Mucosa of stomach (tissue), 1 donor: ENCODE results near the gene EHBP1.
"Not testable (repeated sequence)": the region's sequence is repeated elsewhere in the genome, so short reads cannot be mapped to it uniquely, and the experiment has no call there.

ENCODE experiments used
- H3K27me3 ChIP-seq: one replicate; pipeline ENCODE4 v1.7.0; 2013; ENCODE audit warnings: mild to moderate bottlenecking, low read length; ENCODE audit not compliant: control insufficient read depth, insufficient read depth
- H3K36me3 ChIP-seq: one replicate; pipeline ENCODE4 v1.7.0; 2013; ENCODE audit warnings: low read length; ENCODE audit not compliant: control insufficient read depth, insufficient read depth
- H3K4me1 ChIP-seq: one replicate; pipeline ENCODE4 v1.7.0; 2013; ENCODE audit warnings: mild to moderate bottlenecking, low read length; ENCODE audit not compliant: control insufficient read depth, insufficient read depth
- H3K4me3 ChIP-seq: one replicate; pipeline ENCODE4 v1.7.0; 2013; ENCODE audit warnings: low read length
- H3K9ac ChIP-seq: one replicate; pipeline ENCODE4 v1.7.0; 2013; ENCODE audit warnings: mild to moderate bottlenecking, low read length, moderate library complexity
- H3K9me3 ChIP-seq: one replicate; pipeline ENCODE4 v1.7.0; 2013; ENCODE audit warnings: mild to moderate bottlenecking, low read length, moderate library complexity; ENCODE audit not compliant: control insufficient read depth
- donor health status: Pancreatic carcinoma.

EHBP1 gene

DNA sequence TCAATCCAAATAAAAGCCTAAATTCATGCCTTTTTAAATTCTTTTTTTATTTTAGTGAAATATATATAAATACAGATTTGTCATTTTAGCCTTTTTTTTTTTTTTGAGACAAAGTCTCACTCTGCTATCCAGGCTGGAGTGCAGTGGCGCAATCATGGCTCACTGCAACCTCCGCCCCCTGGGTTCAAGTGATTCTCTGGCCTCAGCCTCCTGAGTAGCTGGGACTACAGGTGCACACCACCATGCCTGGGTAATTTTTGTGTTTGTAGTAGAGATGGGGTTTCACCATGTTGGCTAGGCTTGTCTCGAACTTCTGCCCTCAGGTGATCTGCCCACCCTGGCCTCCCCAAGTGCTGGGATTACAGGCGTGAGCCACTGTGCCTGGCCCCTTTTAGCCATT, 368.9 kb downstream of the EHBP1 start:
- not testable (repeated sequence) for H3K27me3 ChIP-seq, H3K9ac ChIP-seq

DNA sequence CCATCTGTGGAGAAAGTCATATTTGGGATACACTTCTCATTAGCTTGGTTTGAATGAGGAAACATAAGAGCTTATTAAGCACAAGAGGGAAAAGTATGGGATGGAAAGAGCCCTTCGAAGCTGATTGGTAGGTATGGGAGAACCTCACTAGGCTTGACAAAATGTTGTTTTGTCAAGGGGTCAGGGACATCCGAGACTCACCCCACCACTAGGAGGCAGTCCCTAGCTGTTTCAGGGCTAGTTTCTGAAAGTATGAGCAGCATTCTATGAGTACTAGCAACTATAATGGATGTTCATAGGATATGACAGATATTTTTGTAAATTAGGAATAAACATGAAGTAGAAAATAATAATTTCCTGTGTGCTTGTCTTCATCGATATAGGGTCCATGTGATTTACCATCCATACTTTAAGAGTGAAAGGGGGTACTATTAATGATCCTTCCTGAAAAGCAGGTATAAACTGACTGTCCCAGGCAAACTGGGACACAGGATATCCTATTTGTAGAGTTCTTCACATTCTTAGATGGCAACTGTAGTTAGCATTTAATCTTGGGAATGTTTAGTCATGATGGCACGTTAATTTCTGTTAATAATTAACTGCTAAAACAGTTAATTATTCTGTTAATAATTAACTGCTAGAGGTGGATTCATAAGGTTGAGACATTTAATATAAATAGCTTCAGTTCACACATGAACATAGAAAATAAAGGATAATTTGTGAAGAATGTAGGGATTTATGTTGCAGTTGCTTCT, 373.5 kb downstream of the EHBP1 start:
- no peaks in the 10 kb centered on the region for H3K4me1 ChIP-seq

More for the DNA sequence above, 368.9 kb downstream of the EHBP1 start:
- H3K4me1 ChIP-seq, H3K4me3 ChIP-seq, H3K9me3 ChIP-seq, H3K36me3 ChIP-seq: not testable (repeated sequence)

DNA sequence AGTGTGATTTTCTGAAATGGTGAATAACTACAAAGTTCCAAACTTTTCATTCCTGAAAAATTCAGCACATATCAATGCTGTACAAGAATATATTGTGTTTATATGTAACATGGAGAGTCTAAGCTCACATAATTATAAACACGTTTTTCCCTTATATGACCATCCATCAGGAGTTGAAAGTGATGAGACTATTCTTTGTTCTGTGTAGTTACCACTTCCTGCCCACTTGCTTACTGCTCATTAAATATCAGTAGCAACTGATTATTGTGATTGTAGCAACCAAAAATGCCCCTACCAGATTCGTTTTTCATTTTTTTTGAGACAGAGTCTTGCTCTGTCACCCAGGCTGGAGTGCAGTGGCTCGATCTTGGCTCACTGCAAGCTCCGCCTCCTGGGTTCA, 375.9 kb downstream of the EHBP1 start:
- Histone ChIP-seq H3K4me1 (no peaks in the 10 kb centered on the region), H3K4me3 (no peak overlapping the region), H3K27me3 (no peaks in the 10 kb centered on the region), H3K36me3 (no peaks in the 10 kb centered on the region), H3K9ac (no peak overlapping the region), H3K9me3 (no peaks in the 10 kb centered on the region)

More for the DNA sequence above, 373.5 kb downstream of the EHBP1 start:
- Histone ChIP-seq H3K9me3 (no peaks in the 10 kb centered on the region), H3K9ac (no peak overlapping the region), H3K27me3 (no peaks in the 10 kb centered on the region), H3K36me3 (no peaks in the 10 kb centered on the region), H3K4me3 (no peak overlapping the region)

DNA sequence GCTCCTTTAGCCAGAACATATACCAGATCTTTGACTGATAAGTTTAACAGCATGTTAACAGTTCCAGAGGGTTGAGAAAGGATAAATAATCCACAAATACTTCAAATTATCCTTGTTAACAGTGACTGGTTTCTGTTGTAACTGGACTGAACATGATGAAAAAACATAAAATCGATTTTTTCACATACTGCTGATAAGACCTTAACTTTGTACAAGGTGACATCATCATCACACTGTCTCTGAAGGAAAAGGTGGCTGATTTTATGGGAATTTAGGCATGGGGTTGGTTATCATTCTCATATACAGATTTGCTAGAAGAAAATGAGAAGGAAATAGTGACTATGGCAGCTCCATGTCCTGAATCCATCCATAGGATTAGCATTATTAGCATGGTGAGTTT, 381.2 kb downstream of the EHBP1 start:
- no peaks in the 10 kb centered on the region for H3K27me3 ChIP-seq
- H3K9ac ChIP-seq = no peak overlapping the region
- no peaks in the 10 kb centered on the region for H3K9me3 ChIP-seq
- H3K36me3 ChIP-seq = no peaks in the 10 kb centered on the region
- H3K4me1 ChIP-seq = no peaks in the 10 kb centered on the region
- no peak overlapping the region for H3K4me3 ChIP-seq

DNA sequence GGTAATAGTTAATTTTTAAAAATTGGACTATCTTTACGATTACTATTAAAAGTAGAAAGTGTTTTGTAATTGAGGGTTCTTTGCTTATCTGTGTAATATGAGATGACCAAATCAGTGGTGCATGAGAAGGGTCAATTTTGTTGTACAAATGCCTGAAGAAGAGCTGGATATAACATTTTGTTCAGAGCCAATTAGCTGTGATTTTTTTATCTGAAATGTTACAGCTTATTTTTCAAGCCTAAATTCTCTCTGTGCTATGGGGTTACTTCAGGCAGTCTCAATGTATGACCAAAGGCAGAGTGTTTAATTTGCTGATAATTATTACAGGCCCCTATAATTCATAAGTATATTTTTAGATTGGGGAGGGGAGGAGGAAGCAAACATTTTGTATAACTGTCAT, 386.9 kb downstream of the EHBP1 start:
- Histone ChIP-seq H3K9ac (no peak overlapping the region), H3K27me3 (no peaks in the 10 kb centered on the region), H3K4me1 (no peaks in the 10 kb centered on the region), H3K9me3 (no peaks in the 10 kb centered on the region), H3K36me3 (no peaks in the 10 kb centered on the region), H3K4me3 (no peak overlapping the region)

DNA sequence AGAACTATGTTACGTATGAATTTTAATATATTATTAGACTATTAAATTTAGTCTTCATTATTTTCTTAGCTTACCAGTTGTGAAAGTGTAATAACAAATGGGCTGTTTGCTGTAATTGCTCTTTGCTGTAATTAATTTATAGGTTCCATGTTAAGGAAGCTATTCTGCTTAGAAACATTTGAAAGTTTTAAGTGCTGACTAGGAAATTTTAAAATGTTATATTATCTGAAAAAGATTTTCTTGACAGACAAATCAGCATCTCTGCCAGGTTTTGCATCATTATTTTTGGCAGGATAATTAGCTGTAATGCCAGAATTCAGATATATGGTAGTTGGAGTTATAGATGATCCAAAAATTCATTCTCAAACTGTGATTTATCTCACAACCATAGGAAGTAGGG, 387.3 kb downstream of the EHBP1 start:
- no peaks in the 10 kb centered on the region for H3K9me3 ChIP-seq
- H3K27me3 ChIP-seq = no peaks in the 10 kb centered on the region
- no peak overlapping the region for H3K4me3 ChIP-seq
- no peaks in the 10 kb centered on the region for H3K36me3 ChIP-seq
- no peak overlapping the region for H3K9ac ChIP-seq
- H3K4me1 ChIP-seq = no peaks in the 10 kb centered on the region

DNA sequence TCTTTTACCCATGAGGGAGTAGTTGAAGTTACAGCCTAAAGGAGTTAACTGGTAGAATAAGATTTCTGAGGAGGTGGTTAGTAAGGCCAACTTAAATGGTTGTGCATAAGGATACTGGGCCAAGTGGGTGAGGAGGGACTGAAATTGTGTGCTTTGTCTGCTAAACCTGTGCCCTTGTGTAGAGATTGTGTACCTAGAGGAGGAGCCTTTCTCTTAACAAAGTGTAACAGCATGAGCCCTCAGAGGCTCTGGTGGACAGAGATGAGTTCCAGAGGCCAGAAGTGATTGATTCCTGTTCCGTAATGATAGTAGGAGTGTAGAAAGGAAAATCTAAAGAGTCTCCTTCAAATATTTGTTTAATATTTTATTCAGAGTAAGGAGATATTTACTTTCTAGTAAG, 388.0 kb downstream of the EHBP1 start:
- H3K36me3 ChIP-seq = no peaks in the 10 kb centered on the region
- H3K4me3 ChIP-seq = no peak overlapping the region

More for the DNA sequence above, 388.0 kb downstream of the EHBP1 start:
- H3K4me1 ChIP-seq = no peaks in the 10 kb centered on the region
- no peaks in the 10 kb centered on the region for H3K27me3 ChIP-seq
- no peak overlapping the region for H3K9ac ChIP-seq
- H3K9me3 ChIP-seq = no peaks in the 10 kb centered on the region
